DND-41 (cell line): ENCODE measurements around the gene NECTIN1.

Experiments
- ATAC-seq: fragments of 200-7000 bp; cut with Tn5 transposase; 3 replicates; pipeline ENCODE4 v1.9.1; 2021; ENCODE audit warnings: low read depth; ENCODE audit not compliant: insufficient read depth
- DNase-seq: peaks from one replicate; pipeline ENCODE4 v3.0.0-alpha.2; 2020
- H2AFZ ChIP-seq: 2 replicates; pipeline ENCODE4 v1.6.0; 2012; ENCODE audit warnings: low read depth, low read length
- H3K27ac ChIP-seq: 2 replicates; pipeline ENCODE4 v1.5.1; 2012; ENCODE audit warnings: low read length, inconsistent platforms
- H3K27me3 ChIP-seq: fragments of 200-600 bp; sonication (generic); 2 replicates; pipeline ENCODE4 v1.6.0; 2012; ENCODE audit warnings: low read length, mild to moderate bottlenecking, inconsistent platforms; ENCODE audit not compliant: insufficient read depth, poor library complexity
- H3K36me3 ChIP-seq: 2 replicates; pipeline ENCODE4 v1.5.1; 2012; ENCODE audit warnings: low read length, inconsistent platforms; ENCODE audit not compliant: insufficient read depth
- H3K4me1 ChIP-seq: 2 replicates; pipeline ENCODE4 v1.5.1; 2012; ENCODE audit warnings: mild to moderate bottlenecking, low read length; ENCODE audit not compliant: insufficient read depth
- H3K4me2 ChIP-seq: 2 replicates; pipeline ENCODE4 v1.6.0; 2012; ENCODE audit warnings: mild to moderate bottlenecking, moderate library complexity, low read length, inconsistent platforms; ENCODE audit not compliant: insufficient read depth
- H3K4me3 ChIP-seq, 2 experiments: fragments of 200-600 bp in 1 of 2; shearing (Covaris generic) in 1 of 2; 2 replicates each; pipeline ENCODE4 v1.5.1; 2012 to 2016; ENCODE audit warnings: inconsistent platforms in 2 of 2, low read length in 2 of 2, mild to moderate bottlenecking in 2 of 2, low read depth in 1 of 2, moderate library complexity in 1 of 2
- H3K79me2 ChIP-seq: 2 replicates; pipeline ENCODE4 v1.6.0; 2012; ENCODE audit warnings: low read length, inconsistent platforms; ENCODE audit not compliant: insufficient read depth
- H3K9ac ChIP-seq: 2 replicates; pipeline ENCODE4 v1.6.0; 2012; ENCODE audit warnings: low read depth, mild to moderate bottlenecking, inconsistent platforms, low read length, moderate library complexity
- H3K9me3 ChIP-seq: 2 replicates; pipeline ENCODE4 v1.5.1; 2012; ENCODE audit warnings: low read length, moderate library complexity, mild to moderate bottlenecking, inconsistent platforms; ENCODE audit not compliant: insufficient read depth, severe bottlenecking
- H4K20me1 ChIP-seq: 2 replicates; pipeline ENCODE4 v1.6.0; 2012; ENCODE audit warnings: low read length; ENCODE audit not compliant: insufficient read depth
- CTCF ChIP-seq: IDR thresholded peaks from 2 replicates; pipeline ENCODE4 v1.5.1; 2012; ENCODE audit warnings: borderline replicate concordance, low read length, moderate library complexity, mild to moderate bottlenecking; ENCODE audit not compliant: poor library complexity, severe bottlenecking; ENCODE audit errors: extremely low read depth
- EZH2 ChIP-seq: IDR thresholded peaks from 3 replicates; pipeline ENCODE4 v1.6.1; 2012; ENCODE audit warnings: borderline replicate concordance, low read depth, mild to moderate bottlenecking, moderate library complexity, low read length, inconsistent platforms; ENCODE audit not compliant: severe bottlenecking

Gene NECTIN1

GRCh38 chr11:119754656-119755355, 25.8 kb upstream of the NECTIN1 start:
- Histone ChIP-seq H4K20me1 (0 out of 2 replicates have a peak, but pooled peaks cover 5% of the 10 kb centered on the region), H3K4me3 (no peak overlapping the region), H3K79me2 (no peaks in the 10 kb centered on the region), H3K27me3 (peaks cover 27% of the 10 kb centered on the region), H3K9me3 (no peaks in the 10 kb centered on the region), H2AFZ (no peak overlapping the region), H3K9ac (no peak overlapping the region), H3K4me1 (no peaks in the 10 kb centered on the region), H3K4me2 (no peak overlapping the region), H3K27ac (no peak overlapping the region), H3K36me3 (no peaks in the 10 kb centered on the region)
- ATAC-seq (no peak), DNase-seq (no peak)
- no peak for TF ChIP-seq EZH2
- no peak for TF ChIP-seq CTCF

- no peak for ATAC-seq
- Histone ChIP-seq H2AFZ (no peak overlapping the region), H3K9me3 (no peaks in the 10 kb centered on the region), H3K27ac (no peak overlapping the region), H3K4me3 (no peak overlapping the region), H3K9ac (no peak overlapping the region), H3K36me3 (no peaks in the 10 kb centered on the region), H4K20me1 (0 out of 2 replicates have a peak, but pooled peaks cover 5% of the 10 kb centered on the region), H3K4me1 (no peaks in the 10 kb centered on the region), H3K79me2 (no peaks in the 10 kb centered on the region), H3K4me2 (no peak overlapping the region), H3K27me3 (peaks cover 28% of the 10 kb centered on the region)
- TF ChIP-seq EZH2 (no peak), CTCF (no peak)
- no peak for DNase-seq
Observed at GRCh38 chr11:119754199-119754598, 25.2 kb upstream of the NECTIN1 start.

- no peak overlapping the region for H3K27ac ChIP-seq
- TF ChIP-seq EZH2, result no peak
- TF ChIP-seq CTCF, result no peak
- H3K79me2 ChIP-seq, result no peaks in the 10 kb centered on the region
- no peak overlapping the region for H3K4me2 ChIP-seq
- no peaks in the 10 kb centered on the region for H3K9me3 ChIP-seq
- H3K27me3 ChIP-seq, result peaks cover 28% of the 10 kb centered on the region
- no peaks in the 10 kb centered on the region for H3K4me1 ChIP-seq
- ATAC-seq (no peak), DNase-seq (no peak)
- H3K36me3 ChIP-seq, result no peaks in the 10 kb centered on the region
- H2AFZ ChIP-seq, result no peak overlapping the region
- 0 out of 2 replicates have a peak, but pooled peaks cover 5% of the 10 kb centered on the region for H4K20me1 ChIP-seq
- H3K4me3 ChIP-seq, result no peak overlapping the region
- H3K9ac ChIP-seq, result no peak overlapping the region
Observed at GRCh38 chr11:119752946-119753345, 23.9 kb upstream of the NECTIN1 start.
